ENCODE measurements around the gene INVS.
"Not testable (repeated sequence)": the region's sequence is repeated elsewhere in the genome, so short reads cannot be mapped to it uniquely, and the experiment has no call there.

DNA sequence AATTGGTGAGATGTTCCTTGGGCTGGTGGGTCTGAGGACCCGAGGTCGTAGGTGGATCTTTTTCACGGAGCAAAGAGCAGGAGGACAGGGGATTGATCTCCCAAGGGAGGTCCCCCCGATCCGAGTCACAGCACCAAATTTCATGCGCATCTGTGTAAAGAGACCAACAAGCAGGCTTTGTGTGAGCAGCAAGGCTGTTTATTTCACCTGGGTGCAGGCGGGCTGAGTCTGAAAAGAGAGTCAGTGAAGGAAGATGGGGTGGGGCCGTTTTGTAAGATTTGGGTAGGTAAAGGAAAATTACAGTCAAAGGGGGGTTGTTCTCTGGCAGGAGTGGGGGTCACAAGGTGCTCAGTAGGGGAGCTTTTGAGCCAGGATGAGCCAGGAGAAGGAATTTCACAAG, 46.9 kb downstream of the INVS start:
- TF ChIP-seq POLR2A (IDR thresholded peaks at IDR 0.05): not testable (repeated sequence)
- TF ChIP-seq, protein P1, sequence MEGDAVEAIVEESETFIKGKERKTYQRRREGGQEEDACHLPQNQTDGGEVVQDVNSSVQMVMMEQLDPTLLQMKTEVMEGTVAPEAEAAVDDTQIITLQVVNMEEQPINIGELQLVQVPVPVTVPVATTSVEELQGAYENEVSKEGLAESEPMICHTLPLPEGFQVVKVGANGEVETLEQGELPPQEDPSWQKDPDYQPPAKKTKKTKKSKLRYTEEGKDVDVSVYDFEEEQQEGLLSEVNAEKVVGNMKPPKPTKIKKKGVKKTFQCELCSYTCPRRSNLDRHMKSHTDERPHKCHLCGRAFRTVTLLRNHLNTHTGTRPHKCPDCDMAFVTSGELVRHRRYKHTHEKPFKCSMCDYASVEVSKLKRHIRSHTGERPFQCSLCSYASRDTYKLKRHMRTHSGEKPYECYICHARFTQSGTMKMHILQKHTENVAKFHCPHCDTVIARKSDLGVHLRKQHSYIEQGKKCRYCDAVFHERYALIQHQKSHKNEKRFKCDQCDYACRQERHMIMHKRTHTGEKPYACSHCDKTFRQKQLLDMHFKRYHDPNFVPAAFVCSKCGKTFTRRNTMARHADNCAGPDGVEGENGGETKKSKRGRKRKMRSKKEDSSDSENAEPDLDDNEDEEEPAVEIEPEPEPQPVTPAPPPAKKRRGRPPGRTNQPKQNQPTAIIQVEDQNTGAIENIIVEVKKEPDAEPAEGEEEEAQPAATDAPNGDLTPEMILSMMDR (IDR thresholded peaks at IDR 0.05 in 4 of 5, conservative IDR thresholded peaks at IDR 0.05 in 1 of 5): not testable (repeated sequence)
